ENCODE results near the gene RNU6-8.

DNA sequence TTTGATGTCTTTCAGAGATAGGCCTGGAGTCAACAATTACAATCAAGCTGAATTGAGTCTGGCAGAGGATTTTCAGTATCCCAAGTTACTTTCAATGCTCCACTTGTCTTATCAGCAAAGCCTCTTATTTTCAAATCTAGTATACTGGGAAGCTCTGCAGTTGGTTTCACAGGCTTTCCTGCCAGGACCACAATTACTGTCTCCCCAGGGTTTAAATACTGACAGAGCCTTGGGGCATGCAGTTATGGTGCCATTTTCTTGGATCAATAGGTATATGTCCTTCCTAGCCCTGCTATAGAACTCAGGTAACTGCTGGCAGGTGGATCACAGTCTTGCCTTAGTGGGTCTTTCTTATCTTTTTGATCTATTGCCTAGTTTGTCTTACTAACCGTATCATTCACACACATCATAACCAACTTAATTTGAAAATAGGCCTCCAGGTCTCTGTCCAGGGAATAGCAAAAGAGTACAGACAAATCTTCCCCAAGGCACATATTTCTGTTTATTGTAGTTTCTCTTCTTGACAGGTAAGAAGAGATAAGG lies 22.4 kb upstream of the RNU6-8 start:
- TF ChIP-seq POLR2A (IDR thresholded peaks at IDR 0.05): no peak
- TF ChIP-seq, protein P1, sequence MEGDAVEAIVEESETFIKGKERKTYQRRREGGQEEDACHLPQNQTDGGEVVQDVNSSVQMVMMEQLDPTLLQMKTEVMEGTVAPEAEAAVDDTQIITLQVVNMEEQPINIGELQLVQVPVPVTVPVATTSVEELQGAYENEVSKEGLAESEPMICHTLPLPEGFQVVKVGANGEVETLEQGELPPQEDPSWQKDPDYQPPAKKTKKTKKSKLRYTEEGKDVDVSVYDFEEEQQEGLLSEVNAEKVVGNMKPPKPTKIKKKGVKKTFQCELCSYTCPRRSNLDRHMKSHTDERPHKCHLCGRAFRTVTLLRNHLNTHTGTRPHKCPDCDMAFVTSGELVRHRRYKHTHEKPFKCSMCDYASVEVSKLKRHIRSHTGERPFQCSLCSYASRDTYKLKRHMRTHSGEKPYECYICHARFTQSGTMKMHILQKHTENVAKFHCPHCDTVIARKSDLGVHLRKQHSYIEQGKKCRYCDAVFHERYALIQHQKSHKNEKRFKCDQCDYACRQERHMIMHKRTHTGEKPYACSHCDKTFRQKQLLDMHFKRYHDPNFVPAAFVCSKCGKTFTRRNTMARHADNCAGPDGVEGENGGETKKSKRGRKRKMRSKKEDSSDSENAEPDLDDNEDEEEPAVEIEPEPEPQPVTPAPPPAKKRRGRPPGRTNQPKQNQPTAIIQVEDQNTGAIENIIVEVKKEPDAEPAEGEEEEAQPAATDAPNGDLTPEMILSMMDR (IDR thresholded peaks at IDR 0.05): no peak
